GM12865 (cell line): ENCODE results near the gene WDR45B.

Experiments used
- DNase-seq: peaks from one replicate; pipeline ENCODE4 v3.0.0; 2010; ENCODE audit warnings: low read depth
- H3K4me3 ChIP-seq: 2 replicates; pipeline ENCODE4 v1.5.1; 2011; ENCODE audit warnings: mild to moderate bottlenecking, low read depth, low read length, control low read depth
- CTCF ChIP-seq: IDR thresholded peaks from 2 replicates; pipeline ENCODE4 v1.5.1; 2011; ENCODE audit warnings: low read length, control low read depth, low read depth, inconsistent platforms; ENCODE audit not compliant: insufficient read depth; ENCODE audit errors: missing control alignments

WDR45B gene

GRCh38 chr17:82570277-82570676, 78.0 kb downstream of the WDR45B start:
- no peak for DNase-seq
- TF ChIP-seq CTCF = no peak
- H3K4me3 ChIP-seq = no peak overlapping the region

GRCh38 chr17:82569621-82570020, 78.6 kb downstream of the WDR45B start:
- no peak for DNase-seq
- H3K4me3 ChIP-seq = no peak overlapping the region
- no peak for TF ChIP-seq CTCF

- H3K4me3 ChIP-seq = no peak overlapping the region
- DNase-seq = no peak
- TF ChIP-seq CTCF = no peak
These were observed 79.2 kb downstream of the WDR45B start for GRCh38 chr17:82568997-82569393.

- H3K4me3 ChIP-seq = no peak overlapping the region
- no peak for DNase-seq
- TF ChIP-seq CTCF = no peak
These were observed 81.0 kb downstream of the WDR45B start for GRCh38 chr17:82567286-82567685.

- no peak for TF ChIP-seq CTCF
- no peak overlapping the region for H3K4me3 ChIP-seq
- DNase-seq = no peak
These were observed 81.9 kb downstream of the WDR45B start for GRCh38 chr17:82566129-82566960.

GRCh38 chr17:82565551-82565950, 82.7 kb downstream of the WDR45B start:
- no peak for DNase-seq
- H3K4me3 ChIP-seq = no peak overlapping the region
- no peak for TF ChIP-seq CTCF
